Endothelial cell of umbilical vein (primary cell): Measurements from ENCODE around the gene IRF2. TPM values are rescaled to one million over a fixed set of nuclear protein-coding genes. Genes with fewer than 3 reads are reported as not detected.

Experiments used
- BruUV-seq: library from RNA; stranded (reverse); fragments of 400-500 nt; replicated peaks from 2 replicates; lab custom pipeline; 2021; lab: Mats Ljungman, UMichigan
- CTCF ChIA-PET: fragments of 300-600, 350-600 bp; sonication (Branson Sonifier 250); formaldehyde crosslinking; loops from one replicate; lab custom pipeline; 2021; ENCODE audit warnings: antibody characterized with exemption, inconsistent platforms; lab: Charles Lee
- POLR2A ChIA-PET: fragments of 300-600, 350-600 bp; sonication (Branson Sonifier 250); formaldehyde crosslinking; loops from one replicate; lab custom pipeline; 2021; ENCODE audit warnings: antibody characterized with exemption, inconsistent platforms; lab: Charles Lee
- DNase-seq: peaks from one replicate; pipeline ENCODE4 v3.0.0-alpha.2; 2011; ENCODE audit warnings: low read depth, low spot score
- FAIRE-seq: peaks from 2 replicates; lab custom pipeline; 2011; peaks lifted over from hg19 to GRCh38; lab: Jason Lieb, UNC
- H2AFZ ChIP-seq: 2 replicates; pipeline ENCODE4 v1.6.0; 2012; ENCODE audit warnings: low read depth, low read length, control low read depth, inconsistent platforms
- H3K27ac ChIP-seq: 2 replicates; pipeline ENCODE4 v1.5.1; 2011; ENCODE audit warnings: low read depth, mild to moderate bottlenecking, control low read depth, low read length, moderate library complexity; ENCODE audit not compliant: insufficient read depth
- H3K27me3 ChIP-seq, 2 experiments: 2 replicates each; pipeline versions ENCODE4 v1.6.0 to v1.6.1; 2011; ENCODE audit warnings: low read length in 2 of 2, mixed read lengths in 1 of 2; ENCODE audit not compliant: control insufficient read depth in 2 of 2, insufficient read depth in 2 of 2
- H3K36me3 ChIP-seq, 2 experiments: 2 replicates in 1 of 2; 3 replicates in 1 of 2; pipeline ENCODE4 v1.5.1; 2011; ENCODE audit warnings: low read length in 2 of 2, mild to moderate bottlenecking in 1 of 2, moderate library complexity in 1 of 2; ENCODE audit not compliant: control insufficient read depth in 2 of 2, insufficient read depth in 2 of 2; ENCODE audit errors: extremely low read depth in 1 of 2
- H3K4me1 ChIP-seq: 3 replicates; pipeline ENCODE4 v1.5.1; 2011; ENCODE audit warnings: mild to moderate bottlenecking, low read length; ENCODE audit not compliant: control insufficient read depth, insufficient read depth; ENCODE audit errors: extremely low read depth
- H3K4me2 ChIP-seq: 2 replicates; pipeline ENCODE4 v1.6.1; 2011; ENCODE audit warnings: low read length, control low read depth, mixed read lengths; ENCODE audit not compliant: insufficient read depth
- H3K4me3 ChIP-seq, 3 experiments: fragments of 200-600 bp in 1 of 3; sonication (generic), shearing (Covaris generic) in 1 of 3; replicated peaks in 1 of 3; 2 replicates each; pipeline ENCODE4 v1.5.1; 2011 to 2016; ENCODE audit warnings: control low read depth in 3 of 3, low read length in 3 of 3, mild to moderate bottlenecking in 2 of 3, inconsistent platforms in 1 of 3, low read depth in 1 of 3, moderate library complexity in 1 of 3; ENCODE audit not compliant: insufficient read depth in 1 of 3
- H3K79me2 ChIP-seq: 2 replicates; pipeline ENCODE4 v1.6.0; 2012; ENCODE audit warnings: low read length, inconsistent platforms; ENCODE audit not compliant: control insufficient read depth, insufficient read depth
- H3K9ac ChIP-seq: replicated peaks from 2 replicates; pipeline ENCODE3; 2011; ENCODE audit warnings: low read length, control low read depth; ENCODE audit not compliant: insufficient read depth; ENCODE audit errors: extremely low read depth
- H3K9me1 ChIP-seq: replicated peaks from 3 replicates; pipeline ENCODE4 v1.6.0; 2011; ENCODE audit warnings: mild to moderate bottlenecking, low read length; ENCODE audit not compliant: control insufficient read depth, insufficient read depth; ENCODE audit errors: extremely low read depth
- H3K9me3 ChIP-seq: replicated peaks from 2 replicates; pipeline ENCODE4 v1.5.1; 2012; ENCODE audit warnings: low read length, inconsistent platforms; ENCODE audit not compliant: control insufficient read depth, insufficient read depth
- H4K20me1 ChIP-seq: replicated peaks from 2 replicates; pipeline ENCODE3; 2011; ENCODE audit warnings: mild to moderate bottlenecking, low read length; ENCODE audit not compliant: control insufficient read depth, insufficient read depth; ENCODE audit errors: extremely low read depth
- EZH2 ChIP-seq: IDR thresholded peaks from 2 replicates; pipeline ENCODE4 v1.6.1; 2012; ENCODE audit warnings: borderline replicate concordance, low read depth, mild to moderate bottlenecking, moderate library complexity, low read length, inconsistent platforms; ENCODE audit not compliant: severe bottlenecking
- FOS ChIP-seq: IDR thresholded peaks from 2 replicates; pipeline ENCODE4 v1.6.1; 2011; ENCODE audit warnings: mild to moderate bottlenecking, low read length, moderate library complexity, borderline replicate concordance; ENCODE audit not compliant: insufficient read depth
- GATA2 ChIP-seq: IDR thresholded peaks from 2 replicates; pipeline ENCODE4 v1.7.0; 2011; ENCODE audit warnings: low read depth, mild to moderate bottlenecking, moderate library complexity, mixed read lengths, low read length; ENCODE audit not compliant: insufficient read length, insufficient read depth
- JUN ChIP-seq: IDR thresholded peaks from 2 replicates; pipeline ENCODE4 v1.6.1; 2011; ENCODE audit warnings: borderline replicate concordance, low read depth; ENCODE audit not compliant: insufficient read length, insufficient read depth
- MYC ChIP-seq: IDR thresholded peaks from one replicate; pipeline ENCODE4 v1.6.1; 2011; ENCODE audit warnings: mild to moderate bottlenecking, low read depth, low read length
- POLR2A ChIP-seq: IDR thresholded peaks from 2 replicates; pipeline ENCODE4 v1.6.1; 2012; ENCODE audit warnings: low read depth, mild to moderate bottlenecking, control low read depth, low read length
- POLR2AphosphoS5 ChIP-seq: IDR thresholded peaks from 2 replicates; pipeline ENCODE4 v1.6.1; 2012; ENCODE audit warnings: low read depth, mild to moderate bottlenecking, control low read depth, low read length, moderate library complexity; ENCODE audit not compliant: insufficient read depth
- dilution Hi-C: fragments of 300-500 bp; cut with MboI; formaldehyde crosslinking; loops from one replicate; pipeline ENCODE4 v1.15.0; 2019; ENCODE audit warnings: low sequenced_read_pairs; ENCODE audit not compliant: extremely low pct_ligation_motif_present
- intact Hi-C: fragments of 100-400 bp; cut with micrococcal nuclease; formaldehyde crosslinking; loops from one replicate; pipeline ENCODE4 v1.10.0; 2022
- polyA plus RNA-seq, 4 experiments: library from polyadenylated mRNA; depleted of rRNA in 3 of 4; stranded (reverse) in 3 of 4; unstranded in 1 of 4; fragments of >200 nt; gene quantifications; 2 replicates each; pipeline versions ENCODE4 v1.2.1 to v1.2.3, GENCODE V29; 2011 to 2012; ENCODE audit warnings: missing spikeins in 1 of 4
- total RNA-seq: library from RNA; stranded (reverse); gene quantifications from 2 replicates; pipeline ENCODE4 v1.2.3, GENCODE V29; 2021
- TF ChIP-seq, protein P1 (sequence below), 2 donors: IDR thresholded peaks; 1 replicate in 1 of 2; 2 replicates in 1 of 2; pipeline ENCODE4 v1.5.1; 2011; ENCODE audit warnings: low read length in 2 of 2, mild to moderate bottlenecking in 2 of 2, moderate library complexity in 2 of 2, control low read depth in 1 of 2, inconsistent platforms in 1 of 2, low read depth in 1 of 2; ENCODE audit not compliant: insufficient read depth in 1 of 2; ENCODE audit errors: extremely low read depth in 1 of 2
- TF ChIP-seq, protein P2 (sequence below): IDR thresholded peaks from 2 replicates; pipeline ENCODE4 v1.6.1; 2011; ENCODE audit not compliant: insufficient read depth, insufficient read length

Gene IRF2
- total and polyA plus RNA-seq, 2 donors (not counting 3 experiments of a cell fraction or from before 2014, with no cell fraction given): 26.9 to 27.6 TPM

DNA sequence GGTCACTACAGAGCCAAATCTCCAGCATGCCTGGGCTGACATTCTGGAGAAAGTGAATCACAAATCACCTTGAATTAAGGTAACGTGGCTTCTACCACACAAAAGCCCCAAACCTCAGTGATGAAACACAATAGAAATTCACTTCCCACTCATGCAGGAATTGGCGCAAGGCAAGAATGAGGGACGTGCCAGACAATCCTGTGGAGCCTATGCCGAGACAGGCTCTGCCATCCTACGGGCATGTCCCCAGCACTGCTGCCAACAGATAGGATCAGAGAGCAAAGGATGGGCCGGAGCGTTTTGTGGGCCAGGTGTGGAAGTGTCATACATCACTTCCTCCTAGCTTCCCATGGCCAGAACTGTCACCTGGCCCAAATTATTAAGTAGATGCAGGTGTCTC lies 118.0 kb downstream of the IRF2 start:
- Histone ChIP-seq H3K9ac (no peak overlapping the region), H3K9me3 (no peaks in the 10 kb centered on the region), H3K9me1 (no peaks in the 10 kb centered on the region), H3K27me3 (no peaks in the 10 kb centered on the region), H3K27ac (no peak overlapping the region), H3K4me3 (no peak overlapping the region), H2AFZ (no peak overlapping the region), H4K20me1 (no peaks in the 10 kb centered on the region), H3K4me1 (peaks cover 13% of the 10 kb centered on the region), H3K4me2 (no peak overlapping the region), H3K79me2 (no peaks in the 10 kb centered on the region), H3K36me3 (no peaks in the 10 kb centered on the region)
- ChIA-PET POLR2A (no interaction called here), CTCF (interaction anchor here (1.1 to 1.5 kb wide), 2 partner anchors 87 to 181 kb away, joined by 3 to 4 read pairs; no protein-coding TSS in a partner anchor)
- dilution Hi-C loops (no loop called here), intact Hi-C loops (no loop called here)
- FAIRE-seq (no peak), DNase-seq (no peak)
- BruUV-seq: no TSS peak
- TF ChIP-seq GATA2 (no peak), MYC (no peak), JUN (no peak), EZH2 (no peak), FOS (no peak), POLR2AphosphoS5 (no peak), POLR2A (no peak)
- TF ChIP-seq, protein P1, sequence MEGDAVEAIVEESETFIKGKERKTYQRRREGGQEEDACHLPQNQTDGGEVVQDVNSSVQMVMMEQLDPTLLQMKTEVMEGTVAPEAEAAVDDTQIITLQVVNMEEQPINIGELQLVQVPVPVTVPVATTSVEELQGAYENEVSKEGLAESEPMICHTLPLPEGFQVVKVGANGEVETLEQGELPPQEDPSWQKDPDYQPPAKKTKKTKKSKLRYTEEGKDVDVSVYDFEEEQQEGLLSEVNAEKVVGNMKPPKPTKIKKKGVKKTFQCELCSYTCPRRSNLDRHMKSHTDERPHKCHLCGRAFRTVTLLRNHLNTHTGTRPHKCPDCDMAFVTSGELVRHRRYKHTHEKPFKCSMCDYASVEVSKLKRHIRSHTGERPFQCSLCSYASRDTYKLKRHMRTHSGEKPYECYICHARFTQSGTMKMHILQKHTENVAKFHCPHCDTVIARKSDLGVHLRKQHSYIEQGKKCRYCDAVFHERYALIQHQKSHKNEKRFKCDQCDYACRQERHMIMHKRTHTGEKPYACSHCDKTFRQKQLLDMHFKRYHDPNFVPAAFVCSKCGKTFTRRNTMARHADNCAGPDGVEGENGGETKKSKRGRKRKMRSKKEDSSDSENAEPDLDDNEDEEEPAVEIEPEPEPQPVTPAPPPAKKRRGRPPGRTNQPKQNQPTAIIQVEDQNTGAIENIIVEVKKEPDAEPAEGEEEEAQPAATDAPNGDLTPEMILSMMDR (IDR thresholded peaks at IDR 0.05; ENCODE audit: extremely low read depth in 1 of 2, insufficient read depth in 1 of 2, low read depth in 1 of 2, low read length in 2 of 2): no peak
- TF ChIP-seq, protein P2, sequence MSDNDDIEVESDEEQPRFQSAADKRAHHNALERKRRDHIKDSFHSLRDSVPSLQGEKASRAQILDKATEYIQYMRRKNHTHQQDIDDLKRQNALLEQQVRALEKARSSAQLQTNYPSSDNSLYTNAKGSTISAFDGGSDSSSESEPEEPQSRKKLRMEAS: no peak
